GM12878 (cell line): Measurements from ENCODE around the gene MBD2. TPM values are rescaled to one million over a fixed set of nuclear protein-coding genes. Genes with fewer than 3 reads are reported as not detected.
A peak's percentile ranks its signal among the peaks of the same experiment; 100 is the strongest.

Source experiments
- ATAC-seq: fragments of 200-7000 bp; cut with Tn5 transposase; 3 replicates; pipeline ENCODE4 v1.9.1; 2020; ENCODE audit warnings: mild to moderate bottlenecking, moderate library complexity
- BruUV-seq: library from RNA; stranded (reverse); fragments of 400-500 nt; replicated peaks from 2 replicates; lab custom pipeline; 2021; lab: Mats Ljungman, UMichigan
- CTCF ChIA-PET: fragments of 300-600 bp; sonication (Branson Sonifier 250); formaldehyde crosslinking; extraction: SDS; loops from one replicate; lab custom pipeline; 2021; ENCODE audit warnings: inconsistent platforms; lab: Yijun Ruan, JAX
- POLR2A ChIA-PET: fragments of 350-600 bp; formaldehyde crosslinking; extraction: SDS; loops from one replicate; lab custom pipeline; 2021; ENCODE audit warnings: inconsistent platforms; lab: Charles Lee
- RAD21 ChIA-PET: fragments of 300-600 bp; sonication (Branson Sonifier 250); formaldehyde crosslinking; loops from one replicate; lab custom pipeline; 2023; ENCODE audit warnings: antibody characterized with exemption; ENCODE audit not compliant: unreplicated experiment; lab: Charles Lee
- SMC1A ChIA-PET: fragments of 300-600 bp; sonication (Branson Sonifier 250); formaldehyde crosslinking; loops from one replicate; lab custom pipeline; 2023; ENCODE audit not compliant: unreplicated experiment, uncharacterized antibody; lab: Charles Lee
- DNase-seq: peaks from one replicate; pipeline ENCODE4 v3.0.0-alpha.2; 2011; ENCODE audit warnings: low read depth, low spot score
- FAIRE-seq: peaks from 3 replicates; lab custom pipeline; 2011; peaks lifted over from hg19 to GRCh38; lab: Jason Lieb, UNC
- H2AFZ ChIP-seq: 2 replicates; pipeline ENCODE4 v1.6.0; 2011; ENCODE audit warnings: low read depth, low read length, control low read depth; ENCODE audit not compliant: control insufficient read depth
- H3K27ac ChIP-seq: 2 replicates; pipeline ENCODE4 v1.5.1; 2011; ENCODE audit warnings: control low read depth; ENCODE audit not compliant: control insufficient read depth, insufficient read depth
- H3K27me3 ChIP-seq, 2 experiments: replicated peaks in 1 of 2; 2 replicates each; pipeline versions ENCODE4 v1.6.0 to v1.6.1; 2011; ENCODE audit warnings: low read length in 1 of 2; ENCODE audit not compliant: control insufficient read depth in 2 of 2, insufficient read depth in 2 of 2
- H3K36me3 ChIP-seq, 2 experiments: 2 replicates each; pipeline ENCODE4 v1.5.1; 2011; ENCODE audit warnings: low read length in 1 of 2; ENCODE audit not compliant: control insufficient read depth in 2 of 2, insufficient read depth in 2 of 2
- H3K4me1 ChIP-seq: 2 replicates; pipeline ENCODE4 v1.6.1; 2011; ENCODE audit warnings: mild to moderate bottlenecking, low read length, moderate library complexity, mixed read lengths; ENCODE audit not compliant: control insufficient read depth, insufficient read depth
- H3K4me2 ChIP-seq: 2 replicates; pipeline ENCODE4 v1.6.0; 2011; ENCODE audit warnings: control low read depth; ENCODE audit not compliant: control insufficient read depth, insufficient read depth
- H3K4me3 ChIP-seq: fragments of 200-600 bp; sonication (generic); 2 replicates; pipeline ENCODE4 v1.5.1; 2016
- H3K79me2 ChIP-seq: 2 replicates; pipeline ENCODE4 v1.6.0; 2011; ENCODE audit warnings: low read length; ENCODE audit not compliant: control insufficient read depth, insufficient read depth
- H3K9ac ChIP-seq: 2 replicates; pipeline ENCODE4 v1.8.0; 2011; ENCODE audit warnings: low read length, control low read depth, mixed read lengths; ENCODE audit not compliant: control insufficient read depth, insufficient read depth
- H3K9me3 ChIP-seq: replicated peaks from 3 replicates; pipeline ENCODE4 v1.5.1; 2011; ENCODE audit warnings: mild to moderate bottlenecking, low read length; ENCODE audit not compliant: control insufficient read depth, insufficient read depth
- H4K20me1 ChIP-seq: 2 replicates; pipeline ENCODE4 v1.6.0; 2011; ENCODE audit not compliant: control insufficient read depth, insufficient read depth
- CBX3 ChIP-seq: fragments of 200-600 bp; sonication (generic); IDR thresholded peaks from 2 replicates; pipeline ENCODE4 v1.6.1; 2016; ENCODE audit warnings: low read depth, borderline replicate concordance
- CBX5 ChIP-seq: sonication (generic); IDR thresholded peaks from 2 replicates; pipeline ENCODE4 v1.6.1; 2016; ENCODE audit warnings: low read depth, moderate library complexity, mild to moderate bottlenecking, inconsistent platforms
- CHD2 ChIP-seq: IDR thresholded peaks from 2 replicates; pipeline ENCODE4 v1.6.1; 2011; ENCODE audit warnings: low read depth, low read length, improper control_type of control experiment, borderline replicate concordance
- IKZF1 ChIP-seq: fragments of 450-650 bp; conservative IDR thresholded peaks from 2 replicates; pipeline ENCODE4 v1.6.1; 2017; ENCODE audit warnings: antibody characterized with exemption, mild to moderate bottlenecking
- IRF3 ChIP-seq: fragments of 450-650 bp; IDR thresholded peaks from 2 replicates; pipeline ENCODE4 v1.6.1; 2014; ENCODE audit warnings: mild to moderate bottlenecking
- LARP7 ChIP-seq: fragments of 450-650 bp; IDR thresholded peaks from 2 replicates; pipeline ENCODE4 v1.6.1; 2017; ENCODE audit warnings: mild to moderate bottlenecking
- MTA2 ChIP-seq: fragments of 450-650 bp; IDR thresholded peaks from 2 replicates; pipeline ENCODE4 v1.6.1; 2016; ENCODE audit warnings: low read depth, mild to moderate bottlenecking, moderate library complexity
- MXI1 ChIP-seq: fragments of 150-350 bp; IDR thresholded peaks from 2 replicates; pipeline ENCODE4 v1.6.1; 2011; ENCODE audit warnings: low read depth, mild to moderate bottlenecking, inconsistent platforms, low read length, improper control_type of control experiment
- NFYA ChIP-seq: IDR thresholded peaks from 2 replicates; pipeline ENCODE4 v1.6.1; 2011; ENCODE audit warnings: low read depth, mild to moderate bottlenecking, low read length, improper control_type of control experiment, borderline replicate concordance
- NR2F1 ChIP-seq: fragments of 450-650 bp; conservative IDR thresholded peaks from 2 replicates; pipeline ENCODE4 v1.6.1; 2017; ENCODE audit warnings: mild to moderate bottlenecking
- NRF1 ChIP-seq: conservative IDR thresholded peaks from 2 replicates; pipeline ENCODE4 v1.6.1; 2011; ENCODE audit warnings: mild to moderate bottlenecking, low read depth, low read length, improper control_type of control experiment
- RAD51 ChIP-seq: fragments of 450-650 bp; IDR thresholded peaks from 2 replicates; pipeline ENCODE4 v1.6.1; 2016; ENCODE audit warnings: moderate library complexity, mild to moderate bottlenecking, inconsistent platforms
- RELB ChIP-seq: fragments of 450-650 bp; IDR thresholded peaks from 2 replicates; pipeline ENCODE4 v1.6.1; 2017; ENCODE audit warnings: low read depth, mild to moderate bottlenecking, moderate library complexity
- SMARCA5 ChIP-seq: fragments of 450-650 bp; IDR thresholded peaks from 2 replicates; pipeline ENCODE4 v1.6.1; 2017; ENCODE audit warnings: mild to moderate bottlenecking
- SMC3 ChIP-seq: IDR thresholded peaks from 2 replicates; pipeline ENCODE4 v1.6.1; 2011; ENCODE audit warnings: low read length, improper control_type of control experiment, borderline replicate concordance
- ZNF207 ChIP-seq: fragments of 450-650 bp; IDR thresholded peaks from 2 replicates; pipeline ENCODE4 v1.6.1; 2014; ENCODE audit warnings: antibody characterized with exemption, mild to moderate bottlenecking, borderline replicate concordance
- ZNF384 ChIP-seq: IDR thresholded peaks from 2 replicates; pipeline ENCODE4 v1.6.1; 2012; ENCODE audit warnings: low read depth, mild to moderate bottlenecking, low read length, improper control_type of control experiment, borderline replicate concordance
- WGBS: methylation state at CpG from one replicate; pipeline ENCODE4 v1.1.6; 2016; ENCODE audit warnings: low lambda C conversion rate; ENCODE audit not compliant: insufficient replicate concordance, insufficient coverage; ENCODE audit errors: missing lambda C conversion rate; 5-methylcytosine and 5-hydroxymethylcytosine counted together
- in situ Hi-C: fragments of 300-500 bp; cut with MboI; formaldehyde crosslinking; loops from 9 replicates; pipeline ENCODE4 v1.14.3; 2018; ENCODE audit warnings: mixed read lengths
- intact Hi-C: fragments of 100-400 bp; cut with micrococcal nuclease; formaldehyde crosslinking; loops from one replicate; pipeline ENCODE4 v1.14.2; 2022; ENCODE audit not compliant: unreplicated experiment
- polyA plus RNA-seq, 11 experiments: library from polyadenylated mRNA; depleted of rRNA in 4 of 11; unstranded in 6 of 11; stranded (reverse) in 5 of 11; fragments of >200 nt; fragmentation: Nextera tagmentation in 4 of 11; fragmentation: Illumina TruSeq in 1 of 11; extraction: Ambion mirVana in 4 of 11; extraction: Trizol in 1 of 11; gene quantifications; 1 replicate in 1 of 11; 2 replicates in 10 of 11; pipeline versions ENCODE4 v1.2.1 to v1.2.3, GENCODE V29; 2011 to 2016; ENCODE audit warnings: inconsistent platforms in 2 of 11, missing spikeins in 2 of 11, low read depth in 1 of 11
- total RNA-seq, 4 experiments: library from RNA; depleted of rRNA in 3 of 4; stranded (reverse); fragments of >200 nt in 3 of 4; fragmentation: Illumina TruSeq in 1 of 4; extraction: Trizol in 1 of 4; gene quantifications; 2 replicates each; pipeline versions ENCODE4 v1.2.1 to v1.2.3, GENCODE V29; 2013 to 2021

Gene MBD2
- total and polyA plus RNA-seq, 10 of the 15 experiments (the other 5 are each of a cell fraction or from before 2014, with no cell fraction given): 24.1 to 276 (median 57.9) TPM

GRCh38 chr18:54268751-54269150, 44.3 kb upstream of the MBD2 start:
- Histone ChIP-seq H3K36me3 (no peaks in the 10 kb centered on the region), H3K9ac (peak overlapping the region; percentile 87), H3K9me3 (no peaks in the 10 kb centered on the region), H3K4me1 (peaks cover 27% of the 10 kb centered on the region)
- WGBS: 14% methylated on average over 6 of the region's 6 CpGs
- in situ Hi-C loops: loop anchor here (25.0 kb wide), 1 partner anchor 1044 kb away; no protein-coding TSS in a partner anchor
- intact Hi-C loops: loop anchor here (1.0 to 10.0 kb wide), 3 partner anchors 16 to 1046 kb away; no protein-coding TSS in a partner anchor
- RAD21 ChIA-PET: interaction anchor here (1.8 to 4.0 kb wide), 7 partner anchors 16 to 149 kb away, joined by 4 to 82 read pairs (median 34); partner anchors contain the start of gene MBD2
- no peak for DNase-seq
- no peak for FAIRE-seq
- no peak for TF ChIP-seq SMC3
- no peak for TF ChIP-seq CHD2
- no peak for TF ChIP-seq MXI1
- no peak for TF ChIP-seq MTA2
- TF ChIP-seq IRF3: no peak
- TF ChIP-seq CBX3: no peak
- no peak for TF ChIP-seq NFYA
- no peak for TF ChIP-seq RELB
- TF ChIP-seq SMARCA5: no peak
- no peak for TF ChIP-seq RAD51
- no peak for TF ChIP-seq IKZF1
- no peak for TF ChIP-seq CBX5
- no peak for TF ChIP-seq NRF1
- no peak for TF ChIP-seq ZNF384
- TF ChIP-seq ZNF207: no peak
- no peak for TF ChIP-seq NR2F1
- no peak for TF ChIP-seq LARP7
- TF ChIP-seq, all 136 proteins: peak for 0
- H3K27ac ChIP-seq: peak overlapping the region; percentile 87
- peak overlapping the region; percentile 97 for H3K4me2 ChIP-seq
- TSS peak; percentile 88 for BruUV-seq
- peak overlapping the region; percentile 78; the same call in 1 of the 2 replicates for H3K4me3 ChIP-seq
- POLR2A ChIA-PET: interaction anchor here (1.1 to 3.4 kb wide), 2 partner anchors 10 to 46 kb away, joined by 3 to 16 read pairs; no protein-coding TSS in a partner anchor
- no peak overlapping the region; the same call in 1 of the 2 replicates for H2AFZ ChIP-seq
- CTCF ChIA-PET: interaction anchor here (0.6 to 4.9 kb wide), 8 partner anchors 15 to 139 kb away, joined by 5 to 97 read pairs (median 27); partner anchors contain the start of genes C18orf54, MBD2 and STARD6
- SMC1A ChIA-PET: interaction anchor here (1.9 to 10.1 kb wide), 4 partner anchors 18 to 61 kb away, joined by 6 to 219 read pairs (median 14); partner anchors contain the start of gene MBD2
- ATAC-seq: no peak
- H3K79me2 ChIP-seq: peaks cover 13% of the 10 kb centered on the region
- no peaks in the 10 kb centered on the region for H4K20me1 ChIP-seq
- H3K27me3 ChIP-seq: no peaks in the 10 kb centered on the region
